NCI-H526 treated with DMSO at 0.1 percent for 48 hours (cell line): Measurements from ENCODE around the gene ZNF45.
A peak's percentile ranks its signal among the peaks of the same experiment; 100 is the strongest.
"Not testable (repeated sequence)": the region's sequence is repeated elsewhere in the genome, so short reads cannot be mapped to it uniquely, and the experiment has no call there.

Source experiments
- DNase-seq: peaks from one replicate; lab custom pipeline; 2025; lab: John Stamatoyannopoulos, UW

The ZNF45 gene

GRCh38 chr19:43934985-43935708, at the start of gene ZNF45:
Gene ZNF45 (minus strand): TSS chr19:43935282. CDS start chr19:43922185, 13,097 bp downstream.
- peak; percentile 86 for DNase-seq

GRCh38 chr19:43984687-43985000, 49.6 kb upstream of the ZNF45 start:
- DNase-seq, result no peak

DNA sequence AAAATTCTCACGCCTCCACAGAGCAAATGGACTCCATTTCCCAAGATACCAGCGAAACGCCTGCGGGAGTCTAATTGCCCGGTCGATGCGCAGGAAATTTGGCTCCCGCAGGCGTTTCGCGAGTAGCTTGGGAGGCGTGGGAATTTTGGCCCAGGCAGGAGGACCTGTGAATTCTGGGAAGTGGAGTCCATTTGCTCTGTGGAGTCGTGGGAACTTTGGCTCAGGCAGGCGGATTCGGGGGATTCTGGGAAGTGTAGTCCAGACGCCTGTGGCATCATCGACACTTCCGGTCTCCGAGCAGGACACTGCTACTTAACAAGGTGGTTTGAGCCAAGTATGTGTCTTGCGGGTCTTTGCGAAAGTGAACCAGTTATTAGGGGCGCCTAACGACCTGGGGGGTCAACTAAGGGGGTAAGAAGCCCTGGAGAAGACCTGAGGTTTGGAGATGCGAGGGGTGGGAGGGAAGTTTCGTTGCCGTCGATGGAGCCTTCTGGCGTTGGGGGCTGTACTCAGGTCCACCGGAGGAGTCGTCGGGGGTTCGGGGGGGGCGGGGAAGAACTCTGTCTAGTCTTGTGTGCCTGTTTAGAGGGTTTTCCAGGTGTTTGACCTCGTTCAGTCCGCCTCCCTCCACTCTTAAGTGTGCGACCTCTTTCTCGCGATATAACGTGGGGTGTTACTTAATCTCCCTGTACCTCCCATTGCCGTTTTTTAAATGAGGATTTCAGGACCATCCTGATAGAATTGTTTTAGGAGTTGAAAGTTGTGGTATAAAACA, 49.0 kb upstream of the ZNF45 start, which contains the start of gene ZNF155:
Gene ZNF155, plus strand, starts transcription at position 277 of the 775 bp plus-strand sequence. CDS start 4,356 bp downstream, outside the sequence.
- DNase-seq, result peak; percentile 97

DNA sequence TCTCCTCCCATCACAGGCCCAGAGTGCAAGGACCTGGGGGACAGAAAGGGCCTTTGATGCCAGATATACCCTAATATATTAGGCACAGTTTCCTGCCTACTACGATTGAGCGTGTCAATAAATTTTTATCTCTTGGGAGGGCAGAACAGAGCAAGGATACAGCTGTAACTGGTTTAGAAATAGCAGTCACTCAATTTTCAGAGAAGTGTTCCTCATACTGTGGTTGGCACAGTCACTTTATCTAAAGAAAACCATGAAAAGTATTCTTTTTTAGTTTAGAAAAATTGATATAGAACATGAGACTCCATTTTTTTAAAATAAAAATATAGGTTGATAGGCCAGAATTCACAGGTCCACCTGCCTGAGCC, 48.4 kb upstream of the ZNF45 start:
- no peak for DNase-seq

GRCh38 chr19:43976732-43977131, 41.6 kb upstream of the ZNF45 start:
- no peak for DNase-seq

DNA sequence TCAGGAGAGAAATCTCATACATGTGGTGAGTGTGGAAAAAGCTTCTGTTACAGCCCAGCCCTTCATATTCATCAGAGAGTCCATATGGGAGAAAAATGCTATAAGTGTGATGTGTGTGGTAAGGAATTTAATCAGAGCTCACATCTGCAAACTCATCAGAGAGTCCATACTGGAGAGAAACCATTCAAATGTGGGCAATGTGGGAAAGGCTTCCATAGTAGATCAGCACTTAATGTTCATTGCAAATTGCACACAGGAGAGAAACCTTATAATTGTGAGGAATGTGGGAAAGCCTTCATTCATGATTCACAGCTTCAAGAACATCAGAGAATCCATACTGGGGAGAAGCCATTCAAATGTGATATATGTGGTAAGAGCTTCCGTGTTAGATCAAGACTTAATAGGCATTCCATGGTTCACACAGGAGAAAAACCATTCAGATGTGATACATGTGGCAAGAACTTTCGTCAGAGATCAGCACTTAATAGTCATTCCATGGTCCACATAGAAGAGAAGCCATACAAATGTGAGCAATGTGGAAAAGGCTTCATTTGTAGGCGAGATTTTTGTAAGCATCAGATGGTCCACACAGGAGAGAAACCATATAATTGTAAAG, 31.1 kb upstream of the ZNF45 start:
- no peak for DNase-seq

DNA sequence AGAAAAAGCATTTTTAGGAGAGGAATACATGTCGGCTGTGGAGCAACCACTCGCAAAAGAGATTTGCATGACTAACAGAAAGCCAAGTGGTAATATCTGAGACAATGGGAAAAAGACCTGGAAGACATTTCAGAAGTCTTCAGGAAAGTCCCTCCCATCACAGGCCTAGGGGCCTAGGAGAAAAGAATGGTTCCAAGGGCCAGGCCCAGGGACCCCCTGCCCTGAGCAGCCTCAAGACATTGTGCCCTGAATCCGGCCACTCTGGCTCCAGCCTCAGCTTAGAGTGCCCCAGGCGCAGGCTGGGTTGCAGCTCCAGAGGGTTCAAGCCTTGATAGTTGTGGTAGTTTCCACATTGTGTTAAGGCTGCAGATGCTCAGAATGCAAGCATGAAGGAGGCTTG, 25.3 kb upstream of the ZNF45 start:
- DNase-seq, result no peak

DNA sequence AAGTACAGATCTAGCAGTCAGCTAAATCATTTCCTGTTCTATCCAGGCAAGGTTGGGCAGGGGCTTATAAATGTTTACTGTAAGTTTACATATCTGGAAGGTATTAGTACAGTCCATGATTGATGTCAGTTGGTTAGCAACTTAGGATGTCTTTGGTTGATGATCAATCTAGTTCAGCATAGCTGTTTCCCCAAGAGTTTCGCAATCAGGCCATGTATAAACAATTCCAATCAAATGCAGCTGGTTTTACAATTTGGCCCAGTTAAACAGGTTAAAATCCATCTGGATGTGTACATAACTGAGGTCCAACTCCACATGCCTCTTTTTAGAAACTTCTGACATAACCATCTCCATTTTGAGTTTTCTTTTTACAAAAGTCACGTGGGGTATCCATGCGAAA, 22.8 kb upstream of the ZNF45 start:
- DNase-seq, result no peak

DNA sequence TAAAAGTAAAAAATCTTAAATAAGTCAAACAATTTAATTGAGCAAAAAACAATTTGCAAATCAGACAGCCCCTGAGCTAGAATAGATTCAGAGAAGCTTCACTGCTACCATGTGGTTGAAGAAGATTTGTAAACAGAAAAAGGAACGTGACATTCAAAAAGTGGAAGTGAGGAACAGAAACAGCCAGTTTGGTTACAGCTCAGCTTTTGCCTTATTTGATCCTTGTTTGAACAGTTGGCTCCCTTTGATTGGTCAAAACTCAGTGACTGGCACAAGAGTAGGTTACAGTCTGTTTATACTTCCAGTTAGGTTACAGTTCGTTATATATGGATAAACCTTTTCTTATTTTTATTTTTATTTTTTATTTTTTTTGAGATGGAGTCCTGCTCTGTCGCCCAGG, 21.7 kb upstream of the ZNF45 start:
- DNase-seq, result no peak

GRCh38 chr19:43950834-43951645, 16.0 kb upstream of the ZNF45 start, which contains the start of gene ZNF221:
Gene ZNF221 (plus strand): TSS chr19:43951228. CDS start chr19:43962727, 11,499 bp downstream.
- DNase-seq, result peak; percentile 88

DNA sequence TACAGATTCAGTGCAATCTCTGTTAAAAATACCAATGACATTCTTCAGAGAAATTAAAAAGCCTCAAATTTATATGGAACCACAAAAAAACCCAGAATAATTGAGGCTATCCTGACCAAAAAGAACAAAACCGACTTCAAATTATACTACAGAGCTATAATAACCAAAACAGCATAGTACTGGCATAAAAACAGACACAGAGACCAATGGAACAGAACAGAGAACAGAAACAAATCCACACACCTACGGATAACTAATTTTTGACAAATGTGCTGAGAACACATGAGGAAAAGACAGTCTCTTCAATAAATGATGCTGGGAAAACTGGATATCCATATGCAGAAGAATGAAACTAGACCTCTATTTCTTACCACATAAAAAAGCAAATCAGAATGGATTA, 14.7 kb upstream of the ZNF45 start:
- DNase-seq, result not testable (repeated sequence)

DNA sequence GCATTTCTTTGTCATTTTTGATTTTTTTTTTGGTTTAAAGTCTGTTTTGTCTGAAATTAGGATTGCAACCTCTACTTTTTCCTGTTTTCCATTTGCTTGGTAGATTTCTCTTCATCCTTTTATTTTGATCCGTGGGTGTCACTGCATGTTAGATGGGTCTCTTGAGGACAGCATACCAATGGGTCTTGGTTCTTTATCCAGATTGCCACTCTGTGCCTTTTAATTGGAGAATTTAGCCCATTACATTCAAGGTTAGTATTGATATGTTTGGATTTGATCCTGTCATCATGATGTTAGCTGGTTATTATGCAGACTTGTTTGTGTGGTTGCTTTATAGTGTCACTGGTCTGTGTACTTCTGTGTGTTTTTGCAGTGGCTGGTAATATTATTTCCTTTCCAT, 12.3 kb upstream of the ZNF45 start:
- not testable (repeated sequence) for DNase-seq

DNA sequence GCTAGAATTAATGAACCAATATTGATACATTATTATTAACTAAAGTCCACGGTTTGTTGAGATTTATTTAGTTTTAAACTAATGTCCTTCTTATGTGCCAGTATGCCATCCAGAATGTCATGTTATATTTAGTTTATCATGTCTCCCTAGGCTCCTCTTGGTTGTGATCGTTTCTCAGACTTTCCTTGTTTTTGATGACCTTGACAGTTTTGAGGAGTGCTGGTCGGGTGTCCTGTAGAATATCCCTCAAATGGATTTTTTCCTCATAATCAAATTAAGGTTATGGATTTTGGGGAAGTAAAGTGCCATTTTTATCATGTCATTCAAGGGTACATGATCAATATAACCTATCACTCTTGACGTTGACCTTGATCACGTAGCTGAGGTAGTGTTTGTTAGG, 6.1 kb upstream of the ZNF45 start:
- DNase-seq, result no peak

GRCh38 chr19:43940719-43941118, 5.6 kb upstream of the ZNF45 start:
- DNase-seq, result no peak

DNA sequence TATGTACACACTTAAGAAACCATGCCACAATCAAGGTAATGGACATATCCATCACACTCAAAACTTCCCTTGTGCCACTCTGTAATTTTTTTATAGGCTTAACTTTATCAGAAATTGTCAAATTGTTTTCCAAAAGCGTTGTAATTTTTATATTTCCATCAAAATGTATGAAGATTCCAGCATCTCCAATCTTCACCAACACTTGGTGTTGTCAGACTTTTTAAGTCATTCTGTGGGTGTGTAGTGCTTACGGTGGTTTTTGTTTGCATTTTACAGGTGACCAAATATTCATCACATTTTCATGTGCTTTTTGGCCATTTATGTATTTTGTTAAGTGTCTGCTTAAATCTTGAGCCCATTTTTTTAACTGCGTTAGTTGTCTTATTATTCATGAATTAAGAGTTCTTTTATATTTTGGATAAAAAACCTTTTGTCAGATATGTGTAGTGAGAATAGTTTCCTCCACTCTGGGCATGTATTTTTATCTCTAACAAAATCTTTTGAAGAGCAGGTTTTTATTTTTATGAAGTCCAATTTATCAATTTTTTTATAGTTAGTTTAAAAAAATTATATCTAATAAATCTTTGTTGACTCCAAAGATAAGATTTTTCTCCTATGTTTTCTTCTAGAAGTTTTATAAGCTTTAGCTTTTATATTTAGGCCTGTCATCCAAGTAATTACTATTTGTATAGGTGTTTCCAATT, 4.6 kb upstream of the ZNF45 start:
- DNase-seq, result no peak

GRCh38 chr19:43936188-43936587, 1.1 kb upstream of the ZNF45 start:
- peak; percentile 32 for DNase-seq

GRCh38 chr19:43934055-43934984, 762 bp downstream of the ZNF45 start:
- DNase-seq, result no peak

DNA sequence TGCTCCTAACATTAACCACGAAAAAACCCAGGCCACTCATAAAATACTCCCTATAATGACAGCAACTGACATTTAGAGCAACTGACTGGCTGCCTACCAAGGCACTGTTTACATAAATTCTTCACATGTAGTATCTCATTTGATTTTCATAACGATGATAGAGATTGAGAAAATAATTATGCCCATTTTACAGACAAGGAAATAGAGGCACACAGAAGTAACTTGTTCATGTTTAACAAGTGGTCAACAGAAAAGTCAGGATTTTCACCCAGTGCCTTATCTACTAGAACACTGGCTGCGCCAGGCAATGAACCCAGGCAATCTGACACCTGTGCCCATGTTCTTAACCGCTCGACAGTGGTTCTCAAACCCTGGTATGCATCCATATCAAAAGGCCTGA, 6.3 kb downstream of the ZNF45 start:
- DNase-seq, result no peak

DNA sequence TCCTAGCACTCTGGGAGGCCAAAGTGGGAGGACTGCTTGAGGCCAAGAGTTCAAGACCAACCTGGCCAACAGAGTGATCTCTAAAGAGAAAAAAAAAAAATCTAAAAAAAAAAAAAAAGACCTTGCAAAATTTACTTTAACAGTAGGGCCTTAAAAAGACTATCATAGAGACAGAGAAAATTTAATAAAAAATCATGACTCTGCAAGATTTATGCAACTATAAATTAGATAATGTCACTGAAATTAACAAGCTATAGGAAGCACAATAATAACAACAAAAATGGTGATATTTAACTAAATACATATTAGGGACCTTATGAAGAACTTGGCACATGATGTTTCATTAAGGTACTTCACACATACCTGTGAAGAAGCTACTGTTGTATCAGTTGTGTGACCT, 11.2 kb downstream of the ZNF45 start:
- no peak for DNase-seq

GRCh38 chr19:43914051-43914450, 21.0 kb downstream of the ZNF45 start:
- no peak for DNase-seq
